BE2C (cell line): Measurements from ENCODE around the gene RABGAP1.
A peak's percentile ranks its signal among the peaks of the same experiment; 100 is the strongest.

Source experiments
- DNase-seq: peaks from one replicate; pipeline ENCODE4 v3.0.0-alpha.2; 2020
- H3K27me3 ChIP-seq: fragments of 250-450 bp; sonication (Bioruptor Pico); 2 replicates; pipeline ENCODE4 v1.5.1; 2020; ENCODE audit warnings: mild to moderate bottlenecking
- H3K36me3 ChIP-seq: fragments of 250-450 bp; sonication (Bioruptor Pico); 2 replicates; pipeline ENCODE4 v1.5.1; 2020; ENCODE audit warnings: mild to moderate bottlenecking
- H3K4me1 ChIP-seq: fragments of 250-450 bp; sonication (Bioruptor Pico); 2 replicates; pipeline ENCODE4 v1.5.1; 2020
- H3K4me3 ChIP-seq: 2 replicates; pipeline ENCODE4 v1.5.1; 2011; ENCODE audit warnings: low read depth, low read length
- H3K9me3 ChIP-seq: fragments of 250-450 bp; sonication (Bioruptor Pico); 2 replicates; pipeline ENCODE4 v1.5.1; 2020
- CTCF ChIP-seq: IDR thresholded peaks from 2 replicates; pipeline ENCODE4 v1.5.1; 2012; ENCODE audit warnings: mild to moderate bottlenecking, low read depth, low read length

The RABGAP1 gene

GRCh38 chr9:123109540-123110279, 168.9 kb downstream of the RABGAP1 start:
- Histone ChIP-seq H3K9me3 (no peaks in the 10 kb centered on the region), H3K27me3 (no peaks in the 10 kb centered on the region), H3K4me1 (peaks cover 18% of the 10 kb centered on the region), H3K4me3 (no peak overlapping the region), H3K36me3 (peaks cover 23% of the 10 kb centered on the region)
- no peak for TF ChIP-seq CTCF
- no peak for DNase-seq

- no peak for DNase-seq
- Histone ChIP-seq H3K4me3 (no peak overlapping the region; the same call in 1 of the 2 replicates), H3K9me3 (no peaks in the 10 kb centered on the region), H3K27me3 (no peaks in the 10 kb centered on the region), H3K4me1 (peaks cover 18% of the 10 kb centered on the region), H3K36me3 (peaks cover 20% of the 10 kb centered on the region)
- no peak for TF ChIP-seq CTCF
Measured at GRCh38 chr9:123111427-123112014, 170.7 kb downstream of the RABGAP1 start.

GRCh38 chr9:123112015-123112975, 171.5 kb downstream of the RABGAP1 start:
- peak; percentile 71 for DNase-seq
- peaks cover 18% of the 10 kb centered on the region for H3K4me1 ChIP-seq
- H3K36me3 ChIP-seq: peaks cover 20% of the 10 kb centered on the region
- no peaks in the 10 kb centered on the region for H3K9me3 ChIP-seq
- H3K4me3 ChIP-seq: peak overlapping the region; percentile 12
- no peak for TF ChIP-seq CTCF
- H3K27me3 ChIP-seq: no peaks in the 10 kb centered on the region

GRCh38 chr9:123113185-123113584, 172.4 kb downstream of the RABGAP1 start:
- TF ChIP-seq CTCF: no peak
- peaks cover 14% of the 10 kb centered on the region for H3K36me3 ChIP-seq
- H3K4me3 ChIP-seq: no peak overlapping the region
- DNase-seq: peak; percentile 75
- no peaks in the 10 kb centered on the region for H3K27me3 ChIP-seq
- peaks cover 18% of the 10 kb centered on the region for H3K4me1 ChIP-seq
- no peaks in the 10 kb centered on the region for H3K9me3 ChIP-seq

GRCh38 chr9:123115146-123115913, 174.5 kb downstream of the RABGAP1 start:
- H3K36me3 ChIP-seq: peaks cover 2% of the 10 kb centered on the region; the same call in 1 of the 2 replicates
- TF ChIP-seq CTCF: no peak

More at GRCh38 chr9:123115146-123115913, 174.5 kb downstream of the RABGAP1 start:
- H3K4me1 ChIP-seq: peaks cover 25% of the 10 kb centered on the region
- H3K9me3 ChIP-seq: no peaks in the 10 kb centered on the region
- H3K27me3 ChIP-seq: no peaks in the 10 kb centered on the region
- no peak for DNase-seq
- H3K4me3 ChIP-seq: no peak overlapping the region
